ENCODE results near the gene RORC.

DNA sequence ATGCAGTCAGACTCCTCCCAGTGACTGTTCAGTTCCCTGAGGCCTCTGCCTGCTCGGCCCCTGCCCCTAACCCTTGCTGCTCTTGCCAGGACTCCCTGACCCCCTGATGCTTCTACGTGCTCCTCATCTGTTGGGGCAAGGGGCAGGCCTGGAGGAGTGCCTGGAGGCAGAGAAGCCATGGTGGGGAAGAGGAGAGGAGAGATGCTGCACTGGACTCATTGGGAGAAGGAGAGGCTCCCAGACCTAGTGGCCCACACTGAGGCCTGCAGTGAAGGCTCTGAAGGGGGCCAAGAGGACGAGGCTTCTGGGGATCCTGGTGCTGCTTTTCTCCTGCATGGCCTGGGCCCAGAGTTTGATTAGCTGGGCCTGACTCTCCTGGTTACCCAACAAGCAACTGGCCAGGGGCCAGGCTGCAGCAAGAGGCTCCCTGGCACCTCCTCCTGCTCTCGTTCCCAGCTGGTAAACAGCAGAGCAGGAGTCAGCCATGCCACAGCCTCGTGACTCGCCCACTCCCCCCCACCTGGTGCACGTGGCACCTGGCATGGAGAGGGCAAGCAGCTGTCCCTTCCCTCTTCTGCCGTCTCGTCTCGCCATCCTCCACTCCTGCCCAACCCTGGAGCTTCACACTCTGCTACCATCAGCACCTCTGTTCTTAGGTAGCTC lies 847 bp upstream of the RORC start:
- TF ChIP-seq EZH2 (IDR thresholded peaks at IDR 0.05; ENCODE audit: borderline replicate concordance, low read length): no peak
- TF ChIP-seq, protein P1, sequence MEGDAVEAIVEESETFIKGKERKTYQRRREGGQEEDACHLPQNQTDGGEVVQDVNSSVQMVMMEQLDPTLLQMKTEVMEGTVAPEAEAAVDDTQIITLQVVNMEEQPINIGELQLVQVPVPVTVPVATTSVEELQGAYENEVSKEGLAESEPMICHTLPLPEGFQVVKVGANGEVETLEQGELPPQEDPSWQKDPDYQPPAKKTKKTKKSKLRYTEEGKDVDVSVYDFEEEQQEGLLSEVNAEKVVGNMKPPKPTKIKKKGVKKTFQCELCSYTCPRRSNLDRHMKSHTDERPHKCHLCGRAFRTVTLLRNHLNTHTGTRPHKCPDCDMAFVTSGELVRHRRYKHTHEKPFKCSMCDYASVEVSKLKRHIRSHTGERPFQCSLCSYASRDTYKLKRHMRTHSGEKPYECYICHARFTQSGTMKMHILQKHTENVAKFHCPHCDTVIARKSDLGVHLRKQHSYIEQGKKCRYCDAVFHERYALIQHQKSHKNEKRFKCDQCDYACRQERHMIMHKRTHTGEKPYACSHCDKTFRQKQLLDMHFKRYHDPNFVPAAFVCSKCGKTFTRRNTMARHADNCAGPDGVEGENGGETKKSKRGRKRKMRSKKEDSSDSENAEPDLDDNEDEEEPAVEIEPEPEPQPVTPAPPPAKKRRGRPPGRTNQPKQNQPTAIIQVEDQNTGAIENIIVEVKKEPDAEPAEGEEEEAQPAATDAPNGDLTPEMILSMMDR (conservative IDR thresholded peaks at IDR 0.05 in 1 of 2, IDR thresholded peaks at IDR 0.05 in 1 of 2; ENCODE audit: extremely low read depth in 1 of 2, insufficient read depth in 1 of 2, low read depth in 1 of 2, low read length in 2 of 2): no peak
